Measurements from ENCODE around the gene EED. TPM values are rescaled to one million over a fixed set of nuclear protein-coding genes. Genes with fewer than 3 reads are reported as not detected.

EED gene
- 54.1 TPM for polyA plus RNA-seq (ENCODE audit: insufficient read length)
- long read RNA-seq, donor 1, transcript EED-201 (12 exons, 2,223 nt): major isoform, 8 of 30 reads
- long read RNA-seq, donor 1, partial matches to known transcripts: 18 of 30 reads
- long read RNA-seq, donor 1, other reads (novel, unspliced or antisense): 0 of 30 reads
- long read RNA-seq, donor 2, partial matches to known transcripts: 26 of 35 reads
- long read RNA-seq, donor 2, other reads (novel, unspliced or antisense): 0 of 35 reads
- long read RNA-seq, donor 3, partial matches to known transcripts: 20 of 26 reads
- long read RNA-seq, donor 3, other reads (novel, unspliced or antisense): 0 of 26 reads
- long read RNA-seq, donor 4: 0 reads
- long read RNA-seq, donor 5, transcript EED-201 (12 exons, 2,223 nt): major isoform, 6 of 12 reads
- long read RNA-seq, donor 5, partial matches to known transcripts: 0 of 12 reads
- long read RNA-seq, donor 5, other reads (novel, unspliced or antisense): 0 of 12 reads
- long read RNA-seq, donor 6, transcript EED-201 (12 exons, 2,223 nt): major isoform, 6 of 24 reads
- long read RNA-seq, donor 6, partial matches to known transcripts: 17 of 24 reads
- long read RNA-seq, donor 6, other reads (novel, unspliced or antisense): 0 of 24 reads
- long read RNA-seq, donor 7, transcript EED-201 (12 exons, 2,223 nt): major isoform, 6 of 9 reads
- long read RNA-seq, donor 7, partial matches to known transcripts: 0 of 9 reads
- long read RNA-seq, donor 7, other reads (novel, unspliced or antisense): 0 of 9 reads
- long read RNA-seq, donor 8, partial matches to known transcripts: 10 of 14 reads
- long read RNA-seq, donor 8, other reads (novel, unspliced or antisense): 0 of 14 reads

- DNase-seq: peak; percentile 93
Measured at GRCh38 chr11:86244522-86245368, at the start of gene EED. TSS of gene EED (plus strand) at chr11:86244753. CDS start at chr11:86245230, 477 bp downstream.

GRCh38 chr11:86194998-86195397, 49.6 kb upstream of the EED start:
- DNase-seq: no peak

GRCh38 chr11:86196085-86196696, 48.4 kb upstream of the EED start:
- DNase-seq: no peak

- DNase-seq: no peak
Measured at GRCh38 chr11:86196913-86197312, 47.6 kb upstream of the EED start.

GRCh38 chr11:86197448-86197847, 47.1 kb upstream of the EED start:
- DNase-seq: no peak

- no peak for DNase-seq
Measured at GRCh38 chr11:86198139-86198538, 46.4 kb upstream of the EED start.

- no peak for DNase-seq
Measured at GRCh38 chr11:86199354-86199753, 45.2 kb upstream of the EED start.

- DNase-seq: no peak
Measured at GRCh38 chr11:86201371-86201884, 43.1 kb upstream of the EED start.

GRCh38 chr11:86202013-86202336, 42.6 kb upstream of the EED start:
- no peak for DNase-seq

GRCh38 chr11:86204356-86204755, 40.2 kb upstream of the EED start:
- DNase-seq: no peak

GRCh38 chr11:86205421-86206336, 38.9 kb upstream of the EED start:
- no peak for DNase-seq

- no peak for DNase-seq
Measured at GRCh38 chr11:86206337-86206695, 38.2 kb upstream of the EED start.

GRCh38 chr11:86207413-86207812, 37.1 kb upstream of the EED start:
- DNase-seq: no peak

- no peak for DNase-seq
Measured at GRCh38 chr11:86208572-86208971, 36.0 kb upstream of the EED start.

- no peak for DNase-seq
Measured at GRCh38 chr11:86209806-86210657, 34.5 kb upstream of the EED start.

GRCh38 chr11:86210898-86211297, 33.7 kb upstream of the EED start:
- no peak for DNase-seq

- no peak for DNase-seq
Measured at GRCh38 chr11:86211619-86212018, 32.9 kb upstream of the EED start.

- no peak for DNase-seq
Measured at GRCh38 chr11:86212019-86212611, 32.4 kb upstream of the EED start.

- no peak for DNase-seq
Measured at GRCh38 chr11:86214710-86215109, 29.8 kb upstream of the EED start.
